Immature natural killer cell (primary cell): Measurements from ENCODE around the gene BMP7. TPM values are rescaled to one million over a fixed set of nuclear protein-coding genes. Genes with fewer than 3 reads are reported as not detected.

ENCODE experiments used
- DNase-seq, 3 donors: peaks; one replicate each; pipeline ENCODE4 v3.0.0; 2022; ENCODE audit warnings: mixed read lengths in 1 of 3
- H3K27ac Mint-ChIP-seq, 6 donors: one replicate each; pipeline ENCODE4 v1.8.0; 2020; ENCODE audit warnings: mixed read lengths in 6 of 6, mild to moderate bottlenecking in 5 of 6, inconsistent platforms in 4 of 6, moderate library complexity in 3 of 6
- H3K27me3 Mint-ChIP-seq, 3 donors: one replicate each; pipeline ENCODE4 v1.8.0; 2020 to 2021; ENCODE audit warnings: low read depth in 3 of 3, mild to moderate bottlenecking in 3 of 3, mixed read lengths in 3 of 3, moderate library complexity in 3 of 3, inconsistent platforms in 1 of 3
- H3K36me3 Mint-ChIP-seq, 3 donors: one replicate each; pipeline ENCODE4 v1.8.0; 2020; ENCODE audit warnings: mixed read lengths in 3 of 3, inconsistent platforms in 2 of 3, mild to moderate bottlenecking in 2 of 3
- H3K4me1 Mint-ChIP-seq, 2 donors: one replicate each; pipeline ENCODE4 v1.8.0; 2020; ENCODE audit warnings: inconsistent platforms in 2 of 2, mild to moderate bottlenecking in 2 of 2, mixed read lengths in 2 of 2, moderate library complexity in 1 of 2
- H3K4me3 Mint-ChIP-seq, 5 donors: one replicate each; pipeline ENCODE4 v1.8.0; 2020; ENCODE audit warnings: mild to moderate bottlenecking in 5 of 5, mixed read lengths in 5 of 5, inconsistent platforms in 3 of 5, moderate library complexity in 3 of 5
- H3K9me3 Mint-ChIP-seq, 6 donors: one replicate each; pipeline ENCODE4 v1.8.0; 2020; ENCODE audit warnings: mild to moderate bottlenecking in 6 of 6, mixed read lengths in 6 of 6, inconsistent platforms in 4 of 6, moderate library complexity in 3 of 6
- polyA plus RNA-seq, 3 donors: library from polyadenylated mRNA; unstranded; fragments of 300-500 nt; fragmentation: Illumina TruSeq; gene quantifications; one replicate each; pipeline ENCODE4 v1.2.3, GENCODE V29; 2021

The BMP7 gene
- polyA plus RNA-seq, 3 donors from 2014 or later, result not detected

DNA sequence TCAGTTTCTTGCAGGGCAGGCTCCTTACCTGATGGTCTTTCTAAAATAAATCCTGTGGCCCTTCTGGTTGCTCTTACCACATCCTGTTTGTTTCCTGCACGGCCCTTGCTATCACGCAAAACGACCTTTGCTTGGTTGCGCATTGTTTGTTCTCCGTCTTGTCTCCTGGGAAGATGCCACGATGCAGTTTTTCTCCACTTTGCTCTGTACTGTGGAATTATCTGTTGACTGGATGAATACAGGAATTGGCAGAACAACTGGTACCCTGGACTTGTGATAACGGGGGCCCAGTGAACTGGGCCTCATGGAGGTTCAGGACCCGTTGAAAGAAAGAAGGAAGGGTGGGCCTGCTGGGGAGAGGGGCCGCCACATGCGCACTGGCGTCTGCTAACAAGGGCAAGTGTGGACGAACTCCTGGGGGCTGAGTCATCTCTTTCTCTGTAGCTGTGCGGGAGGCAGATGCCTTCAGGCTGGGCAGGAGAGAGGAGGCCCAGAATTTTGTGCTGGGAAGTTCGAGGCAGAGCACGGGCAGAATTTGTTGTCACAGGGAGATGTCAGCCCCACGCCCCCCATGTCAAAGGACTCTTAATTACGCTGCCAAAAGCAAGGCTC, 139.9 kb downstream of the BMP7 start:
- no peaks in the 10 kb centered on the region for H3K36me3 Mint-ChIP-seq
- H3K4me1 Mint-ChIP-seq, result no peaks in the 10 kb centered on the region
- H3K9me3 Mint-ChIP-seq, result no peaks in the 10 kb centered on the region
- no peak for DNase-seq
- no peak overlapping the region for H3K4me3 Mint-ChIP-seq
- H3K27me3 Mint-ChIP-seq, result peaks cover 2 to 6% (median 6%) of the 10 kb centered on the region in 3 donors
- no peak overlapping the region for H3K27ac Mint-ChIP-seq

DNA sequence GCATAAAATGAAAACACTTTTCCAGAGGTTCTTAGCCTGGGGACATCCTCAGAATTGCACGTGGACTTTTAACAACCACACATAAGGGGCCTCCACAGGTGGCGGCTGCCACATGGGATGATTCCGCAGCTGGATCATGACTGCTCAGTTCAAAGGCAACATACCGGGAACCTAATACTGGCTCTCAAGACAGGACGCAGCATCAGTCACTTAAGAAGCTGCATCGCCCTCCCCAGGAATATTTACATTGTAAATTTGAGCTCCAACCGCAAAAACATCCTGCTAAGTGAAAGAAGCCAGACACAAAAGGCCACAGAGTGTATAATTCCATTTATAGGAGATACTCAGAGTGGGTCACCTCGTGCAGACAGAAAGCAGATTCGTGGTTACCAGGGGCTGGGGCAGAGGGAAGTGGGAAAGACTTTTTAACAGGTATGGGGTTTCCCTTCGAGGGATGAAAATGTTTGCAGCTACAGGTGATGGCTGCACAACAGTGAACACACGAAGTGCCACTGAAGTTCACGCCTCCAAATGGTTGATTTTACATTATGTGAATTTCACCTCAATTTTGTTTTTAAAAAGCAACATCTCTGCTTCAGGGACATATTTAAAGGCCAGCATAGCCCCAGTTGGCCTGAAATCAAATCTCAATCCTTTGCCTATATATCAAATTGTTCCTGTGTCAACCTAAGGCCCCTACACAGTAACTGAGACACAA, 141.5 kb downstream of the BMP7 start:
- H3K4me1 Mint-ChIP-seq, result no peaks in the 10 kb centered on the region
- no peak overlapping the region for H3K27ac Mint-ChIP-seq
- DNase-seq, result no peak
- no peak overlapping the region for H3K4me3 Mint-ChIP-seq
- no peaks in the 10 kb centered on the region for H3K9me3 Mint-ChIP-seq
- no peaks in the 10 kb centered on the region for H3K36me3 Mint-ChIP-seq
- H3K27me3 Mint-ChIP-seq, result peaks cover 2 to 5% (median 4%) of the 10 kb centered on the region in 3 donors

DNA sequence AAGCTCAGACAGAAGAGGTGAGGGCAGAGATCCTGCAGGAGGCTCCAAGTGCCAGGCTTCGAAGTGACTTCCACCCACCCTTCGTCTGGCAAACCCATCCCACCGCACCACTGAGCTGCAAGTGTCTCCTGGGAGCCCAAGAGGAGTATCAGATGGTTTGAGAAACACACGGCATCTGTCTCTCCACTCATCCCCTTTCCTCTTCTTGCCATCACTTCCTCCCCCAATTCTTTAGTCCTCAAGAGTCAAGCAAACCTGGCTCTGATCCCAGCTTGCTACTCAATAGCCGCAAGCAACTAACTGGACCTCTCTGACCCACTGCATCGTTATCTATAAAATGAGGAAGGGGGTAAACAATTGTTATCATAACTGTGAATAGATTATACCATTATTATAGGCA, 142.1 kb downstream of the BMP7 start:
- Mint-ChIP-seq H3K4me1 (no peaks in the 10 kb centered on the region), H3K27me3 (peaks cover 2 to 6% (median 4%) of the 10 kb centered on the region in 3 donors), H3K4me3 (no peak overlapping the region), H3K27ac (no peak overlapping the region), H3K36me3 (no peaks in the 10 kb centered on the region), H3K9me3 (no peaks in the 10 kb centered on the region)
- no peak for DNase-seq

DNA sequence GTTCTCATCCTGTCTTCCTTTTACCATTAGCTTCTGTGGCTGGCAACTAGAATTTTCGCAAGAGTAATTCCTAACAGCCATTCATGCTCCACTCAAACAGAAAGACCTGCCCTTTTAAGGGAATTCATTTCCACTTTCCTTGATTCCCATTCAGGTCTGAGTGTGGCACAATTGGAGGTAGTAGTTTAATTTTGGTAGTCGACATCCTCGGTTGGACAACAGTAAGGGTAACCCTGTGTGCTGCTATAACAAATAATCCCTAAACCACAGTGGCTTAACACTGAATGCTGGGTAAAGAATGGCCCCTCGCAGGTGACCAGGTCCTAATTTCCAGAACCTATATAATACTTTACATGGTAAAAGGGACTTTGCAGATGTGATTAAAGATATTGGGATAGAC, 142.9 kb downstream of the BMP7 start:
- Mint-ChIP-seq H3K4me3 (no peak overlapping the region), H3K27ac (no peak overlapping the region), H3K4me1 (no peaks in the 10 kb centered on the region), H3K36me3 (no peaks in the 10 kb centered on the region), H3K27me3 (peaks cover 0 to 8% (median 4%) of the 10 kb centered on the region in 3 donors), H3K9me3 (no peaks in the 10 kb centered on the region)
- DNase-seq, result no peak

DNA sequence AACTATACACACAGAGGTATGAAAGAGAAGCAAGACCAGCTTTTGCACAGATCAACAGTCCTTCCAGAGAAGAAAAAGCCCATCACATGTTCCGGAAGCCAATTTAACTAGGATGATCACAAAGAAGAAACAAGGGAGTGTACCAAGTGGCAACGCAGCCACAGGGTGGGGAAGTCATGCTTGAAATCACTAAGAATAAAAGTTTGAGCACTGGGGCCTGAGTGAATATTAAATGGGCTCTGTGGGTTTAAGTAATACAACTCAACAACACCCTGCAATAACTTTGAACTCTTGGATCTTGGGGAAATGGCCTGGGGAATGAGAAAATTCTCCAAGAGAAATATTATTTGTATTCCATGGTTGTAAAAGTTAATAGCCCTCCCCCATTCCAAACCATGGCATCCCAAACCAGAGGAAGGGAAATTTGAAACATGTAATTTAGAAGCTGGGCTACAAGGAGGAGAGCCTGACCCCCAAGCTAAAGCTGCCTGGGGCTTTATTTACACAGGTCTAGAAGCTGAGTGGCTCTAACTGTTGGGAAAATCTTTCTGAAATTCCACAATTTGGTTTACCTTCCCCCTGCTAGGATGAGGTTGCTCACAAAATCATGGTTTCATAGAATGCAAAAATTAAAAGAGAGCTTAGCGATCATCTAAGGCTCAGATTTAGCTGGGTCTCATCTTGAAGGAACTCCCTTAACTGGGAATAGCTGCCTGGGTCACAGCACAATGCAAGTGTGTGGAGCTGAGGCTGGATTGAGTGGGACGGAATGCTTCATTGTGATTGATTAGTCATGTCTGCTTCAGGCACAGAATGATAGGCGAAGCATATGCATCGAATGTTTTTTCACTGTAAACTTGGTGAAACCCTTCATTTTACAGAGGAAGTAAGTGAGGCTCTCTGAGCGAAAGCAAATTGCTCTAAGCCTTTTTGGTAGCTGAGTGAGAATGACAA, 143.6 kb downstream of the BMP7 start:
- Mint-ChIP-seq H3K27ac (no peak overlapping the region), H3K36me3 (no peaks in the 10 kb centered on the region), H3K9me3 (no peaks in the 10 kb centered on the region), H3K4me3 (no peak overlapping the region), H3K4me1 (no peaks in the 10 kb centered on the region), H3K27me3 (peaks cover 0 to 8% (median 3%) of the 10 kb centered on the region in 3 donors)
- DNase-seq, result no peak

DNA sequence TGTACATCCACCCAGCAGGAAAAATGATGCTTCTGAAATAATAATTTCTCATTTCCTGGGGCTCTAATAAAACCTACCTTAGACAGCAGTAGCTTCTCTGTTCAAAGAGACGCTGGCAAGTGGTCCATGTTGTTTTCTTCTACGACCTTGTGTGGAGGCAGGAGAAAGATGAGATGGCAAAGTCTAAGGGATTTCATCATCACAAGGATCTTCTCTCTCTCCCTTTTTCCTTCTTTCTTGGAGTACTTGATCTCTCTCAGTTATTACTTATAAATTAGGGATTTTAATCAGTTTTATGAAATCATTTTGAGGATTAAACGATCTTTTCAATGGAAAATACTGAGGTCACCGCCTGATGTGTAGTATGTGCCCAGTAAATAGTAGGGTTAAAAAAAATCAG, 147.5 kb downstream of the BMP7 start:
- H3K4me3 Mint-ChIP-seq, result no peak overlapping the region
- H3K4me1 Mint-ChIP-seq, result no peaks in the 10 kb centered on the region
- H3K9me3 Mint-ChIP-seq, result no peaks in the 10 kb centered on the region
- H3K27ac Mint-ChIP-seq, result no peak overlapping the region
- peaks cover 0 to 15% (median 1%) of the 10 kb centered on the region in 3 donors for H3K27me3 Mint-ChIP-seq
- H3K36me3 Mint-ChIP-seq, result no peaks in the 10 kb centered on the region
- DNase-seq, result no peak

Other genes starting within 250 kb of the BMP7 start
- gene SPO11, start 63.2 kb upstream of the BMP7 start, polyA plus RNA-seq, result not detected
- 10 to 100 TPM; 35.7 to 54.5 (median 40.3) TPM for gene RAE1, start 84.6 kb upstream of the BMP7 start, polyA plus RNA-seq
- gene RBM38, start 124.8 kb upstream of the BMP7 start, polyA plus RNA-seq, result 10 to 100 TPM; 43.6 to 89.1 (median 80.4) TPM